ENCODE data around the gene GJD3.

- TF ChIP-seq POLR2A (IDR thresholded peaks at IDR 0.05) (no peak), CTCF (IDR thresholded peaks at IDR 0.05) (no peak), POLR2AphosphoS5 (IDR thresholded peaks at IDR 0.05) (no peak)
Observed at GRCh38 chr17:40366076-40366860, 1.7 kb upstream of the GJD3 start.

All from gastroesophageal sphincter (tissue), 3 donors.